Parathyroid adenoma (tissue), 2 donors: ENCODE data around the gene ATF6.

Source experiments
- H2AFZ ChIP-seq: fragments of 300-600 bp; sonication (generic); one replicate; pipeline ENCODE4 v1.7.0; 2017; ENCODE audit warnings: antibody characterized with exemption, mild to moderate bottlenecking
- H3K27ac ChIP-seq: fragments of 300-600 bp; sonication (generic); one replicate; pipeline ENCODE4 v1.7.0; 2017
- H3K27me3 ChIP-seq: fragments of 300-600 bp; sonication (generic); one replicate; pipeline ENCODE4 v1.7.0; 2017; ENCODE audit warnings: low read length; ENCODE audit not compliant: control insufficient read depth, insufficient read depth
- H3K36me3 ChIP-seq: fragments of 300-600 bp; sonication (generic); one replicate; pipeline ENCODE4 v1.7.0; 2017; ENCODE audit warnings: low read length; ENCODE audit not compliant: control insufficient read depth, insufficient read depth
- H3K4me1 ChIP-seq: fragments of 300-600 bp; sonication (generic); one replicate; pipeline ENCODE4 v1.7.0; 2017; ENCODE audit warnings: control low read depth
- H3K4me2 ChIP-seq: fragments of 300-600 bp; sonication (generic); one replicate; pipeline ENCODE4 v1.7.0; 2017; ENCODE audit warnings: low read length
- H3K4me3 ChIP-seq: fragments of 300-600 bp; sonication (generic); one replicate; pipeline ENCODE4 v1.7.0; 2017; ENCODE audit warnings: low read depth, low read length
- H3K79me2 ChIP-seq: fragments of 300-600 bp; sonication (generic); one replicate; pipeline ENCODE4 v1.7.0; 2017; ENCODE audit warnings: control low read depth
- H3K9ac ChIP-seq: fragments of 300-600 bp; sonication (generic); one replicate; pipeline ENCODE4 v1.7.0; 2017; ENCODE audit warnings: mild to moderate bottlenecking
- H3K9me3 ChIP-seq: fragments of 300-600 bp; sonication (generic); one replicate; pipeline ENCODE4 v1.7.0; 2017; ENCODE audit warnings: low read length; ENCODE audit not compliant: control insufficient read depth
- CTCF ChIP-seq: fragments of 300-600 bp; sonication (generic); IDR thresholded peaks from one replicate; pipeline ENCODE4 v1.7.0; 2017; ENCODE audit warnings: antibody characterized with exemption, mild to moderate bottlenecking
- donor health status: primary hyperparathyroidism.

ATF6 gene

GRCh38 chr1:161951646-161952045, 185.5 kb downstream of the ATF6 start:
- Histone ChIP-seq H3K27me3 (no peaks in the 10 kb centered on the region), H3K9ac (no peak overlapping the region), H3K4me3 (no peak overlapping the region), H3K4me2 (no peak overlapping the region), H2AFZ (no peak overlapping the region), H3K79me2 (no peaks in the 10 kb centered on the region), H3K36me3 (no peaks in the 10 kb centered on the region), H3K9me3 (no peaks in the 10 kb centered on the region), H3K27ac (no peak overlapping the region), H3K4me1 (peaks cover 6% of the 10 kb centered on the region)
- no peak for TF ChIP-seq CTCF

- Histone ChIP-seq H3K27me3 (no peaks in the 10 kb centered on the region), H3K27ac (no peak overlapping the region), H3K9me3 (no peaks in the 10 kb centered on the region), H3K9ac (no peak overlapping the region), H3K4me3 (no peak overlapping the region), H3K36me3 (no peaks in the 10 kb centered on the region), H2AFZ (no peak overlapping the region), H3K4me2 (no peak overlapping the region), H3K79me2 (no peaks in the 10 kb centered on the region), H3K4me1 (peaks cover 6% of the 10 kb centered on the region)
- no peak for TF ChIP-seq CTCF
These were observed 186.6 kb downstream of the ATF6 start for GRCh38 chr1:161952607-161953172.

GRCh38 chr1:161953256-161953920, 187.3 kb downstream of the ATF6 start:
- Histone ChIP-seq H3K9me3 (no peaks in the 10 kb centered on the region), H3K27me3 (no peaks in the 10 kb centered on the region), H3K4me2 (no peak overlapping the region), H3K9ac (no peak overlapping the region), H2AFZ (no peak overlapping the region), H3K27ac (no peak overlapping the region), H3K4me1 (peaks cover 6% of the 10 kb centered on the region), H3K4me3 (no peak overlapping the region), H3K36me3 (no peaks in the 10 kb centered on the region), H3K79me2 (no peaks in the 10 kb centered on the region)
- no peak for TF ChIP-seq CTCF

- TF ChIP-seq CTCF = no peak
- no peaks in the 10 kb centered on the region for H3K36me3 ChIP-seq
- peaks cover 3% of the 10 kb centered on the region for H3K4me1 ChIP-seq
- no peak overlapping the region for H3K9ac ChIP-seq
- no peaks in the 10 kb centered on the region for H3K79me2 ChIP-seq
- H3K4me3 ChIP-seq = no peak overlapping the region
- H2AFZ ChIP-seq = no peak overlapping the region
- no peaks in the 10 kb centered on the region for H3K27me3 ChIP-seq
- no peaks in the 10 kb centered on the region for H3K9me3 ChIP-seq
- H3K27ac ChIP-seq = no peak overlapping the region
- H3K4me2 ChIP-seq = no peak overlapping the region
These were observed 187.9 kb downstream of the ATF6 start for GRCh38 chr1:161954050-161954449.

GRCh38 chr1:161954466-161954865, 188.3 kb downstream of the ATF6 start:
- no peaks in the 10 kb centered on the region for H3K79me2 ChIP-seq
- H3K4me2 ChIP-seq = no peak overlapping the region
- H3K4me3 ChIP-seq = no peak overlapping the region
- H3K9ac ChIP-seq = no peak overlapping the region
- no peaks in the 10 kb centered on the region for H3K27me3 ChIP-seq
- no peaks in the 10 kb centered on the region for H3K9me3 ChIP-seq
- no peak overlapping the region for H2AFZ ChIP-seq
- no peak overlapping the region for H3K27ac ChIP-seq
- no peak for TF ChIP-seq CTCF
- no peaks in the 10 kb centered on the region for H3K4me1 ChIP-seq
- no peaks in the 10 kb centered on the region for H3K36me3 ChIP-seq
